A549 (cell line): Measurements from ENCODE around the gene EFNA5. TPM values are rescaled to one million over a fixed set of nuclear protein-coding genes. Genes with fewer than 3 reads are reported as not detected.

Experiments
- ATAC-seq, 2 experiments: fragments of 200-7000 bp in 1 of 2; fragments of >200 bp in 1 of 2; cut with Nextera tagmentation in 1 of 2; cut with Tn5 transposase in 1 of 2; 3 replicates each; pipeline versions ENCODE4 v1.8.0 to v1.9.1; 2018 to 2020; ENCODE audit warnings: mild to moderate bottlenecking in 1 of 2, moderate library complexity in 1 of 2
- CTCF ChIA-PET: fragments of 300-600 bp; sonication (Branson Sonifier 250); formaldehyde crosslinking; extraction: SDS; loops from one replicate; lab custom pipeline; 2021; ENCODE audit warnings: antibody characterized with exemption, inconsistent platforms; lab: Yijun Ruan, JAX
- POLR2A ChIA-PET: fragments of 350-600 bp; formaldehyde crosslinking; extraction: SDS; loops from one replicate; lab custom pipeline; 2021; ENCODE audit warnings: antibody characterized with exemption, inconsistent platforms; lab: Yijun Ruan, JAX
- DNase-seq, 2 experiments: peaks; one replicate each; pipeline versions ENCODE4 v3.0.0 to v3.0.0-alpha.2; 2011 to 2016; ENCODE audit warnings: low read depth in 1 of 2, low spot score in 1 of 2
- FAIRE-seq: peaks from 2 replicates; lab custom pipeline; 2011; peaks lifted over from hg19 to GRCh38; lab: Jason Lieb, UNC
- H3K27ac ChIP-seq, 2 experiments: fragments of >200 bp; sonication (Bioruptor Twin); formaldehyde crosslinking; 3 replicates each; pipeline ENCODE4 v1.5.1; 2016 to 2017
- H3K4me1 ChIP-seq: fragments of >200 bp; sonication (Bioruptor Twin); formaldehyde crosslinking; 3 replicates; pipeline ENCODE4 v1.6.1; 2016
- H3K4me2 ChIP-seq: fragments of >200 bp; sonication (Bioruptor Twin); formaldehyde crosslinking; 3 replicates; pipeline ENCODE4 v1.6.1; 2016
- H3K4me3 ChIP-seq: fragments of >200 bp; sonication (Bioruptor Twin); formaldehyde crosslinking; 3 replicates; pipeline ENCODE4 v1.5.1; 2016
- H3K9me3 ChIP-seq: fragments of >200 bp; sonication (Bioruptor Twin); formaldehyde crosslinking; 3 replicates; pipeline ENCODE4 v1.6.1; 2016
- CHD4 ChIP-seq: fragments of 200-600 bp; sonication (generic); IDR thresholded peaks from 2 replicates; pipeline ENCODE4 v1.6.1; 2016; ENCODE audit warnings: antibody characterized with exemption, mild to moderate bottlenecking, borderline replicate concordance
- RNF2 ChIP-seq: fragments of 200-600 bp; sonication (generic); IDR thresholded peaks from 2 replicates; pipeline ENCODE4 v1.6.1; 2016; ENCODE audit warnings: low read depth, mild to moderate bottlenecking, antibody characterized with exemption, moderate library complexity, borderline replicate concordance
- SREBF2 ChIP-seq: fragments of 450-650 bp; IDR thresholded peaks from 2 replicates; pipeline ENCODE4 v1.6.1; 2014; ENCODE audit warnings: mild to moderate bottlenecking, moderate library complexity
- ZFP36 ChIP-seq: fragments of 450-650 bp; IDR thresholded peaks from 2 replicates; pipeline ENCODE4 v1.6.1; 2014; ENCODE audit warnings: borderline replicate concordance; ENCODE audit not compliant: partially characterized antibody
- ZSCAN20 ChIP-seq: fragments of 250-450 bp; sonication (Bioruptor Pico); IDR thresholded peaks from 2 replicates; pipeline ENCODE4 v1.8.0; 2022; ENCODE audit warnings: mild to moderate bottlenecking, moderate library complexity
- polyA plus RNA-seq, 4 experiments: library from polyadenylated mRNA; depleted of rRNA in 3 of 4; stranded (reverse); fragments of >200 nt; fragmentation: RNase III in 1 of 4; extraction: RNeasy Plus Mini Kit Qiagen cat#74134 plus additional on column Dnase treatment in 1 of 4; gene quantifications; 2 replicates in 3 of 4; 3 replicates in 1 of 4; pipeline ENCODE4 v1.2.3, GENCODE V29; 2011 to 2017

Gene EFNA5
- polyA plus RNA-seq, 2 of the 4 experiments (the other 2 are of a cell fraction) = 8.5 to 20.7 TPM

DNA sequence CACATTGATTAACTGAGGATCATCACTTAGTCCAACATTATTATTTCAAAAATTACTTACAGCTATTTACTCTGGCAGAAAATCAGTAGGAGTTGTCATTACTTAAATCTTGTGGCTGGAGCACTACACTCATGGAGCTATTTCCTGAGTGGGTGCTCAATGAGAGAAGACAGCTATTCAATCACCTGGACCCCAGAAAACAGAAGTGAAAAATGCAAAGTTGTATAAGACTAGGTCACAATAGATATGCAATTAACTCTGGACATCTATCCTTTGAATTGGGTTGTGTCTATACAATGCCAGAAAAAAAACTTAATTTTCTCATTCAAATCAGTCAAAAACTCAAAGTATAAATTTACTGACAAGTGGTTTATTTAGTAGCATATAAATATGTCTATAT, 340.9 kb downstream of the EFNA5 start:
- TF ChIP-seq ZFP36 (no peak), ZSCAN20 (CRISPR knock-in tag) (no peak), CHD4 (no peak), SREBF2 (no peak), RNF2 (no peak)
- ATAC-seq (no peak), FAIRE-seq (no peak), DNase-seq (no peak)
- H3K27ac ChIP-seq = no peak overlapping the region
- H3K4me1 ChIP-seq = no peaks in the 10 kb centered on the region
- no peak overlapping the region for H3K4me2 ChIP-seq
- ChIA-PET POLR2A (no interaction called here), CTCF (interaction anchor here (0.7 to 1.5 kb wide), 3 partner anchors 9 to 45 kb away, joined by 3 to 5 read pairs (median 3); no protein-coding TSS in a partner anchor)
- H3K9me3 ChIP-seq = no peaks in the 10 kb centered on the region
- H3K4me3 ChIP-seq = no peak overlapping the region
